H9 (cell line): Measurements from ENCODE around the gene ABHD8. TPM values are rescaled to one million over a fixed set of nuclear protein-coding genes. Genes with fewer than 3 reads are reported as not detected.

Experiments used
- DNase-seq: peaks from one replicate; pipeline ENCODE4 v3.0.0-alpha.2; 2017
- H2AFZ ChIP-seq: one replicate; pipeline ENCODE4 v1.6.1; 2013; ENCODE audit warnings: mild to moderate bottlenecking, low read length, control low read depth, moderate library complexity
- H2AK5ac ChIP-seq: 2 replicates; pipeline ENCODE4 v1.6.1; 2013; ENCODE audit warnings: low read length, control low read depth, mixed read lengths; ENCODE audit not compliant: insufficient read length
- H2BK120ac ChIP-seq: one replicate; pipeline ENCODE4 v1.6.1; 2013; ENCODE audit warnings: low read depth, mild to moderate bottlenecking, low read length, control low read depth, inconsistent platforms; ENCODE audit not compliant: poor library complexity, severe bottlenecking
- H2BK12ac ChIP-seq: 2 replicates; pipeline ENCODE4 v1.6.1; 2013; ENCODE audit warnings: low read length, control low read depth, mixed read lengths, low read depth; ENCODE audit not compliant: insufficient read length
- H2BK15ac ChIP-seq: 2 replicates; pipeline ENCODE4 v1.6.1; 2013; ENCODE audit warnings: low read depth, low read length, control low read depth
- H2BK20ac ChIP-seq: one replicate; pipeline ENCODE4 v1.6.1; 2013; ENCODE audit warnings: low read depth, mild to moderate bottlenecking, low read length, control low read depth, inconsistent platforms; ENCODE audit not compliant: poor library complexity, severe bottlenecking
- H2BK5ac ChIP-seq: 2 replicates; pipeline ENCODE4 v1.6.1; 2013; ENCODE audit warnings: low read length, control low read depth, mixed read lengths; ENCODE audit not compliant: insufficient read length
- H3K14ac ChIP-seq: 2 replicates; pipeline ENCODE4 v1.6.1; 2013; ENCODE audit warnings: low read length, control low read depth; ENCODE audit not compliant: insufficient read depth
- H3K18ac ChIP-seq: 2 replicates; pipeline ENCODE4 v1.6.1; 2013; ENCODE audit warnings: low read depth, mild to moderate bottlenecking, mixed read lengths, low read length, control low read depth; ENCODE audit not compliant: insufficient read length
- H3K23ac ChIP-seq: 2 replicates; pipeline ENCODE4 v1.6.1; 2013; ENCODE audit warnings: low read length, control low read depth, mixed read lengths, low read depth; ENCODE audit not compliant: insufficient read length
- H3K23me2 ChIP-seq: 2 replicates; pipeline ENCODE4 v1.6.1; 2013; ENCODE audit warnings: low read depth, mild to moderate bottlenecking, mixed read lengths, low read length, control low read depth; ENCODE audit not compliant: insufficient read length, poor library complexity, severe bottlenecking
- H3K27ac ChIP-seq: 2 replicates; pipeline ENCODE4 v1.5.1; 2013; ENCODE audit warnings: low read length, control low read depth, mixed read lengths, low read depth; ENCODE audit not compliant: insufficient read length
- H3K27me3 ChIP-seq: 2 replicates; pipeline ENCODE4 v1.6.1; 2013; ENCODE audit warnings: low read length, control low read depth, inconsistent platforms; ENCODE audit not compliant: insufficient read depth
- H3K4ac ChIP-seq: 2 replicates; pipeline ENCODE4 v1.6.1; 2013; ENCODE audit warnings: low read depth, mild to moderate bottlenecking, control low read depth, inconsistent platforms, low read length, moderate library complexity
- H3K4me1 ChIP-seq: 2 replicates; pipeline ENCODE4 v1.6.1; 2013; ENCODE audit warnings: low read length, control low read depth, inconsistent platforms; ENCODE audit not compliant: insufficient read depth
- H3K4me2 ChIP-seq: 2 replicates; pipeline ENCODE4 v1.6.1; 2013; ENCODE audit warnings: low read length, control low read depth, mixed read lengths; ENCODE audit not compliant: insufficient read length, insufficient read depth
- H3K56ac ChIP-seq: 2 replicates; pipeline ENCODE4 v1.6.1; 2013; ENCODE audit warnings: low read depth, mild to moderate bottlenecking, mixed read lengths, low read length, control low read depth; ENCODE audit not compliant: insufficient read length
- H3K79me1 ChIP-seq: 2 replicates; pipeline ENCODE4 v1.6.1; 2013; ENCODE audit warnings: low read depth, mild to moderate bottlenecking, moderate library complexity, low read length, control low read depth, inconsistent platforms; ENCODE audit not compliant: insufficient read depth, poor library complexity, severe bottlenecking
- H3K79me2 ChIP-seq: 2 replicates; pipeline ENCODE4 v1.6.1; 2013; ENCODE audit warnings: low read length, control low read depth, inconsistent platforms; ENCODE audit not compliant: insufficient read depth
- H3K9ac ChIP-seq: 2 replicates; pipeline ENCODE4 v1.6.1; 2013; ENCODE audit warnings: low read length, control low read depth, mixed read lengths; ENCODE audit not compliant: insufficient read length; ENCODE audit errors: extremely low read depth
- H3K9me3 ChIP-seq: one replicate; pipeline ENCODE4 v1.6.1; 2013; ENCODE audit warnings: low read depth, low read length, inconsistent platforms; ENCODE audit not compliant: control insufficient read depth
- H3T11ph ChIP-seq: one replicate; pipeline ENCODE4 v1.6.1; 2013; ENCODE audit warnings: mild to moderate bottlenecking, low read length, control low read depth, inconsistent platforms
- H4K20me1 ChIP-seq: one replicate; pipeline ENCODE4 v1.6.1; 2013; ENCODE audit not compliant: control insufficient read depth, insufficient read length, insufficient read depth
- H4K5ac ChIP-seq: 2 replicates; pipeline ENCODE4 v1.6.1; 2013; ENCODE audit warnings: low read depth, mild to moderate bottlenecking, mixed read lengths, low read length, control low read depth; ENCODE audit not compliant: insufficient read length
- H4K8ac ChIP-seq: replicated peaks from 2 replicates; pipeline ENCODE4 v1.6.1; 2013; ENCODE audit warnings: low read length, control low read depth, mixed read lengths, low read depth; ENCODE audit not compliant: insufficient read length
- H4K91ac ChIP-seq: 2 replicates; pipeline ENCODE4 v1.6.1; 2013; ENCODE audit warnings: low read depth, mild to moderate bottlenecking, moderate library complexity, mixed read lengths, low read length, control low read depth; ENCODE audit not compliant: insufficient read length
- H3K27ac Mint-ChIP-seq, 3 experiments: 2 replicates in 2 of 3; 3 replicates in 1 of 3; pipeline ENCODE4 v1.8.0; 2020 to 2021; ENCODE audit warnings: mixed read lengths in 3 of 3, mild to moderate bottlenecking in 1 of 3, moderate library complexity in 1 of 3
- H3K27me3 Mint-ChIP-seq: 2 replicates; pipeline ENCODE4 v1.8.0; 2021; ENCODE audit warnings: low read depth, mild to moderate bottlenecking, moderate library complexity, mixed read lengths
- H3K36me3 Mint-ChIP-seq, 3 experiments: 2 replicates in 2 of 3; 3 replicates in 1 of 3; pipeline ENCODE4 v1.8.0; 2020 to 2021; ENCODE audit warnings: low read depth in 3 of 3, mixed read lengths in 3 of 3; ENCODE audit not compliant: insufficient read depth in 1 of 3
- H3K4me1 Mint-ChIP-seq, 2 experiments: 2 replicates each; pipeline ENCODE4 v1.8.0; 2020; ENCODE audit warnings: mixed read lengths in 2 of 2
- H3K4me3 Mint-ChIP-seq, 2 experiments: 2 replicates in 1 of 2; 3 replicates in 1 of 2; pipeline ENCODE4 v1.8.0; 2020 to 2021; ENCODE audit warnings: mild to moderate bottlenecking in 2 of 2, mixed read lengths in 2 of 2, moderate library complexity in 1 of 2
- H3K9me3 Mint-ChIP-seq, 2 experiments: 2 replicates in 1 of 2; 3 replicates in 1 of 2; pipeline ENCODE4 v1.8.0; 2020; ENCODE audit warnings: mild to moderate bottlenecking in 2 of 2, mixed read lengths in 2 of 2, moderate library complexity in 1 of 2
- WGBS: extraction: QIAGEN DNeasy Blood & Tissue Kit; methylation state at CpG from one replicate; pipeline ENCODE4 v1.1.7; 2013; ENCODE audit warnings: missing lambda C conversion rate, low lambda C conversion rate, mixed read lengths; ENCODE audit not compliant: insufficient read length; ENCODE audit errors: extremely low coverage; 5-methylcytosine and 5-hydroxymethylcytosine counted together
- total RNA-seq: library from RNA; stranded (reverse); gene quantifications from 2 replicates; pipeline ENCODE4 v1.2.1, GENCODE V29; 2021
- TF ChIP-seq, protein P1 (sequence below): fragments of 200-600 bp; sonication (generic); conservative IDR thresholded peaks from 3 replicates; pipeline ENCODE4 v1.8.0; 2021; ENCODE audit warnings: antibody characterized with exemption, mild to moderate bottlenecking

Gene ABHD8
- total RNA-seq, 1 experiment from 2014 or later: 11.7 TPM

DNA sequence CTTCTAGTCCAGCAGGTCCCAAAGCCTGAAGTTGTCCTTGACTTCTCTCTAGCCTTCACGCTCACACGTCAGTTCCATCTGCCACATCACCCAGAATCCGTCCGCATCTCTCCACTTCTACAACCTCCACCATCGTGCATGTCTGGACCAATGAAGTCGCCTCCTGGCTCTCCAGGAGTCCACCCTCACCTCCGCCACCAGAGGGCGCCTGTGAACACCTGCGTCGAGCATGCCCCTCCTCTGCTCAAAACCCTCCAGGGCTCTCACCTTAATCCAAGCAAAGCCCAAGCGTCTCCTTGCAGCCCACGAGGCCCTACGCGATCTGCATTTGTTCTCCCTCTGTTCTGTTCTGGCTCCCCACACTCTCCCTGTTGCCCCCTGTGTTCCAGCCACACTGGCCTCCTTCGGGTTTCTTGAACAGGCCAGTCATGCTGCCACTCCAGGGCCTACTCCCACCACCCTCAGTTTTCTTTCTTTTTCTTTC is 42.3 kb downstream of the ABHD8 start:
- H2AFZ ChIP-seq: no peak overlapping the region
- no peak overlapping the region for H4K91ac ChIP-seq
- H3K27ac ChIP-seq: peak overlapping the region; percentile 4
- H3K4me2 ChIP-seq: no peak overlapping the region
- no peak overlapping the region for H3T11ph ChIP-seq
- H3K56ac ChIP-seq: no peak overlapping the region
- WGBS: no CpG with 5 or more reads among the region's 15 CpGs
- Mint-ChIP-seq H3K4me3 (peak overlapping the region; percentile 16 to 27; a peak in 3 of 5 replicates), H3K27me3 (peaks cover 1% of the 10 kb centered on the region; the same call in 1 of the 2 replicates), H3K27ac (peak overlapping the region; percentile 90 to 98 (median 95)), H3K4me1 (peaks cover 12 to 23% of the 10 kb centered on the region in 2 experiments), H3K9me3 (no peaks in the 10 kb centered on the region; a peak in 1 of 5 replicates), H3K36me3 (peaks cover 0 to 14% (median 0%) of the 10 kb centered on the region in 3 experiments; a peak in 2 of 7 replicates)
- no peak overlapping the region for H2BK15ac ChIP-seq
- H4K8ac ChIP-seq: no peak overlapping the region
- no peak overlapping the region for H2BK120ac ChIP-seq
- H3K23me2 ChIP-seq: no peaks in the 10 kb centered on the region
- H4K5ac ChIP-seq: no peak overlapping the region
- no peak overlapping the region for H2BK5ac ChIP-seq
- peaks cover 13% of the 10 kb centered on the region for H3K9me3 ChIP-seq
- TF ChIP-seq, protein P1, sequence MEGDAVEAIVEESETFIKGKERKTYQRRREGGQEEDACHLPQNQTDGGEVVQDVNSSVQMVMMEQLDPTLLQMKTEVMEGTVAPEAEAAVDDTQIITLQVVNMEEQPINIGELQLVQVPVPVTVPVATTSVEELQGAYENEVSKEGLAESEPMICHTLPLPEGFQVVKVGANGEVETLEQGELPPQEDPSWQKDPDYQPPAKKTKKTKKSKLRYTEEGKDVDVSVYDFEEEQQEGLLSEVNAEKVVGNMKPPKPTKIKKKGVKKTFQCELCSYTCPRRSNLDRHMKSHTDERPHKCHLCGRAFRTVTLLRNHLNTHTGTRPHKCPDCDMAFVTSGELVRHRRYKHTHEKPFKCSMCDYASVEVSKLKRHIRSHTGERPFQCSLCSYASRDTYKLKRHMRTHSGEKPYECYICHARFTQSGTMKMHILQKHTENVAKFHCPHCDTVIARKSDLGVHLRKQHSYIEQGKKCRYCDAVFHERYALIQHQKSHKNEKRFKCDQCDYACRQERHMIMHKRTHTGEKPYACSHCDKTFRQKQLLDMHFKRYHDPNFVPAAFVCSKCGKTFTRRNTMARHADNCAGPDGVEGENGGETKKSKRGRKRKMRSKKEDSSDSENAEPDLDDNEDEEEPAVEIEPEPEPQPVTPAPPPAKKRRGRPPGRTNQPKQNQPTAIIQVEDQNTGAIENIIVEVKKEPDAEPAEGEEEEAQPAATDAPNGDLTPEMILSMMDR: peak; percentile 98
- H2BK20ac ChIP-seq: no peak overlapping the region
- H3K27me3 ChIP-seq: no peaks in the 10 kb centered on the region
- peaks cover 4% of the 10 kb centered on the region; the same call in 1 of the 2 replicates for H3K4me1 ChIP-seq
- H3K4ac ChIP-seq: no peak overlapping the region
- H2AK5ac ChIP-seq: no peak overlapping the region
- no peak overlapping the region for H2BK12ac ChIP-seq
- H3K79me2 ChIP-seq: no peaks in the 10 kb centered on the region
- H3K9ac ChIP-seq: no peak overlapping the region
- peak; percentile 96 for DNase-seq
- H3K18ac ChIP-seq: peak overlapping the region; percentile 13
- no peaks in the 10 kb centered on the region for H3K79me1 ChIP-seq
- peak overlapping the region; percentile 50; the same call in 1 of the 2 replicates for H3K14ac ChIP-seq
- H3K23ac ChIP-seq: no peak overlapping the region
- H4K20me1 ChIP-seq: no peaks in the 10 kb centered on the region
